Lower leg skin (tissue), 4 donors: ENCODE results near the gene NRXN3. TPM values are rescaled to one million over a fixed set of nuclear protein-coding genes. Genes with fewer than 3 reads are reported as not detected.

Source experiments
- DNase-seq, 2 donors: peaks; one replicate each; pipeline ENCODE4 v3.0.0-alpha.2; 2019; ENCODE audit warnings: low spot score in 2 of 2
- H3K4me3 ChIP-seq: fragments of 200-600 bp; sonication (generic); 2 replicates; pipeline ENCODE4 v1.5.1; 2017; ENCODE audit warnings: mild to moderate bottlenecking, low read depth; ENCODE audit not compliant: poor library complexity, severe bottlenecking
- CTCF ChIP-seq, 3 donors: fragments of 450-650 bp; IDR thresholded peaks; one replicate each; pipeline ENCODE4 v1.5.1; 2016; ENCODE audit warnings: antibody characterized with exemption in 3 of 3, mild to moderate bottlenecking in 3 of 3, moderate library complexity in 2 of 3
- POLR2A ChIP-seq, 2 donors: fragments of 450-650 bp; IDR thresholded peaks; one replicate each; pipeline ENCODE4 v1.6.1; 2016 to 2017; ENCODE audit warnings: antibody characterized with exemption in 2 of 2, mild to moderate bottlenecking in 1 of 2, moderate library complexity in 1 of 2
- WGBS, 2 donors: methylation state at CpG; one replicate each; pipeline ENCODE4 v1.1.5; 2018; 5-methylcytosine and 5-hydroxymethylcytosine counted together
- intact Hi-C: fragments of 100-400 bp; cut with DNase I; formaldehyde crosslinking; loops from one replicate; pipeline ENCODE4 v1.15.0; 2023; ENCODE audit warnings: low total_unique reads
- total RNA-seq, 4 donors: library from RNA; depleted of rRNA; stranded (reverse); fragments of >200 nt; gene quantifications; one replicate each; pipeline ENCODE4 v1.1.0, GENCODE V29; 2016

The NRXN3 gene
- total RNA-seq, 4 donors from 2014 or later: 0.61 to 2.4 (median 1.7) TPM

- DNase-seq: no peak
- no peak overlapping the region for H3K4me3 ChIP-seq
- TF ChIP-seq POLR2A (IDR thresholded peaks at IDR 0.05) (no peak), CTCF (IDR thresholded peaks at IDR 0.05) (no peak)
- intact Hi-C loops: no loop called here
- 93 to 95% methylated on average over 4 of the region's 4 CpGs for WGBS, 2 donors
These were observed 1427.4 kb downstream of the NRXN3 start for GRCh38 chr14:79597566-79597965.

- DNase-seq: no peak
- intact Hi-C loops: no loop called here
- TF ChIP-seq POLR2A (IDR thresholded peaks at IDR 0.05) (no peak), CTCF (IDR thresholded peaks at IDR 0.05) (no peak)
- 67 to 79% methylated on average over 2 of the region's 2 CpGs for whole genome bisulfite sequencing, 2 donors
- no peak overlapping the region for H3K4me3 ChIP-seq
These were observed 1428.2 kb downstream of the NRXN3 start for GRCh38 chr14:79598339-79598738.

- no peak for DNase-seq
- intact Hi-C loops: no loop called here
- TF ChIP-seq POLR2A (IDR thresholded peaks at IDR 0.05) (no peak), CTCF (IDR thresholded peaks at IDR 0.05) (no peak)
- H3K4me3 ChIP-seq: no peak overlapping the region
These were observed 1429.1 kb downstream of the NRXN3 start for GRCh38 chr14:79599239-79599638.

- 94% methylated on average over 3 of the region's 3 CpGs for WGBS, 2 donors
- no peak for DNase-seq
- intact Hi-C loops: no loop called here
- no peak overlapping the region for H3K4me3 ChIP-seq
- no peak for TF ChIP-seq CTCF (IDR thresholded peaks at IDR 0.05)
- no peak for TF ChIP-seq POLR2A (IDR thresholded peaks at IDR 0.05)
These were observed 1430.2 kb downstream of the NRXN3 start for GRCh38 chr14:79600406-79600805.

GRCh38 chr14:79601579-79601978 is 1431.4 kb downstream of the NRXN3 start:
- DNase-seq: no peak
- 54 to 74% methylated on average over 5 of the region's 5 CpGs for WGBS, 2 donors
- TF ChIP-seq CTCF (IDR thresholded peaks at IDR 0.05) (no peak), POLR2A (IDR thresholded peaks at IDR 0.05) (no peak)
- intact Hi-C loops: no loop called here
- no peak overlapping the region for H3K4me3 ChIP-seq

- 41 to 55% methylated on average over 1 of the region's 1 CpG for WGBS, 2 donors
- H3K4me3 ChIP-seq: no peak overlapping the region
- no peak for DNase-seq
- intact Hi-C loops: no loop called here
- no peak for TF ChIP-seq CTCF (IDR thresholded peaks at IDR 0.05)
- TF ChIP-seq POLR2A (IDR thresholded peaks at IDR 0.05): no peak
These were observed 1431.9 kb downstream of the NRXN3 start for GRCh38 chr14:79602045-79602444.
